Hindlimb muscle (tissue), 1 donor: ENCODE measurements around the gene IP6K3. TPM values are rescaled to one million over a fixed set of nuclear protein-coding genes. Genes with fewer than 3 reads are reported as not detected.

Experiments
- DNase-seq: peaks from one replicate; pipeline ENCODE4 v3.0.0-alpha.2; 2013
- polyA plus RNA-seq: library from polyadenylated mRNA; unstranded; fragments of 120-200 nt; gene quantifications from one replicate; pipeline ENCODE4 v1.2.1, GENCODE V29; 2013; ENCODE audit not compliant: insufficient read length

Gene IP6K3
- polyA plus RNA-seq, 1 donor: 38.8 TPM

DNA sequence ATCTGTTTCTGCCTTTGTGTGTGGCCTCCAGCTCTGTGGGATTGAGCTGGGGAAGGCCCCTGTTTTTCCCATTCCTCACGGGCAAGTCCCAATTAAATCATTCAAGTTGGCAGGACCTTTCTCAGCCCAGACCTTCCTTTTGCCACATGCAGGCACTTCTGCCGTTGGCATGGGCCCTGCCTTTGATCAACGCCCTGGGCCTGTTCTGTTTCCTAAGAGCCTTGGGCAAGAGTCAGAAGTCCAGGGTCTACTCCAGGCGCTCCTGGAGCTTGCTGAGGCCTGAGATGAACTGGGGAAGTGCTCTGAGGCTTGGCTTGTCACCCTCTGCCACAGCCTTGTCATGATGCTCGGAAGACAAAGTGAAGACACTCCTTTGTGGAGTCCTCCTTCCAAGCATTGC is 7.1 kb downstream of the IP6K3 start:
- no peak for DNase-seq

DNA sequence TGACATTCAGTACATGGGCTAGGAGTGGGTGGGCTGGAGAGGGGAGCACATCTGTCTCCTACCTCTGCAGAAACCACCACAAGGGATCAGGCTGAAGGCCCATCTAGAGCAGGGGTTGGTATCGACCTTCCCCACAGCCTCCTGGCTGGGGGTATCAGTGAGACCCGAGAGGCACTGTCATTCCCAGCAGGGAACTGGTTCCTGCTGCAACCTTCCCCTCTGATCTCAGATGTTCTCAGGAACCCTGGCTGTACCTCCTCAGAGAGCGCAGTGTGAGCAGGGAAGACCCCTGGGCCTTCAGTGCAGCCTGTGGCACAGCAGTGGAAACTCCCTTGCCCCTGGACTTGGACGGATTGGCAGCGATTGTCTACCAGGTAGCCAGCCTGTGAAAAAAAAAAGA is 7.8 kb downstream of the IP6K3 start:
- DNase-seq: no peak

DNA sequence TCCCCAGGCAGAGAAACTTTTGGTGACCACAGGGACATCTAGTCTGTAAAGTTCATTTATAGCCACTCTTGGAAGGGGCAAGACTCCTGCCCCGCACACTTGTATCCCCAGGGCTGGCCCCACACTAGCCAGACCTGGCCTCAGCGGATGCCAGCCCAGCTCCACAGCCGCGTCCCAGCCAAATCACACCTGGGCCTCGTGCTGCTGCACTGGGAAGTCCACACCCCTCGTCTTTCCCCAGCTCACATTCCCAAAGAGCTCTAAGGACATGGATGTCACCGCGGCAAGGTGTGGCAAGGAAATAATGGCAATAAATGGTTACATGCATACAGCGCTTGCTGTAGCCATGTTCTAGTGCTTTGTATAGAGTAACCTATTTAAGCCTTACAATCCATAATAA is 8.6 kb downstream of the IP6K3 start:
- no peak for DNase-seq

DNA sequence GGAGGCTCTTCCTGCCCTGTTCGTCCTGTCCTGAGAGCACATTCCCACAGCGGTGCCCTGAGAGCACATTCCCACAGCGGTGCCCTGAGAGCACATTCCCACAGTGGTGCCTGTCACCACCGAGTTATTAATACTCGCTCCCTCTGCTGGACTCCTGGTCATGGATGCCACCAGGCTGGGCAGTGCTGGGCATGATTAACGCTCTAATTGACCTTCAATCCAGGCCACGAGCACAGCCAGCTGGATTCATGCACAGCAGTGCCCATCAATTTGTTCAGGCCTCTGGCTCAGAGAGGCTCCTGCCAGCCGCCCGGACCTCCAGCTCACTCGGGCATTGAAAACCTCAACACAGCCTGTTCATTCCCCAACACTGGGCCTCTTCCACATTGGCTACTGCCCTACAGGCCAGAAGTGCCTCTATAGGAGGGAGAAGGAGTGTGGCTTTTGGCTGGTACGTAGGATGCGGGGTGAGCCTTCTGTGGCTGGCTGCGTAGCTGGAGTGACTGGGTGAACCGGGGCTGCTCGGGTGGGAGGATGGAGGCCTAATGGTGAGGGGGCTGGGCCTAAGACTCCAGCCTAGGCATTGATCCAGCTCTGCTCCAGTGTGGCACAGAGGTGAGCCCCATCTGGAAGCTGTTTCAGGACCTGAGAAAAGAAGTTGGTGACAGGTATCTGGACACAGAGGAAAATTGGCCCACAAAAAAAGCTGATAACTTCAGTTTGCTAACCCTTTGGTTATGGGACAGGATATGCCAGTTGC is 9.3 kb downstream of the IP6K3 start:
- no peak for DNase-seq

DNA sequence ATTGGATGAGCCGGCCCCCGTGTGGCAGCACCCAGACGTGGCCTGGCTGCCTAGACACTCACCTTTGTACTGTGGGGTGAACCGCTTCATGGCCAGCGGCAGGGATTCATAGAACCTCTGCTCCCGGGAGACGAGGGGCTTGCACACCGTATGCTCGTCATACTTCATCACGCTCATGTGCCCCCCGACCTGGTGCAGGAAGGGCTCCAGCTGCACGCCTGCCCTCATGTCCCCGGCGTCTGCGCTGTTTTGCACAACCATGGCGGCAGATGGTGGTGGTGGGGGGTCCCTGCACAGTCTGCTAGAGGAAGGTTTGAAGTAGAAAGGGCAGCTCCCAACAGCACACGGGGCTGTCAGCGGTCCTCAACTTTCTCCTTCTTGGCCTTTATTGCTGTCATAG is 11.5 kb downstream of the IP6K3 start:
- no peak for DNase-seq

DNA sequence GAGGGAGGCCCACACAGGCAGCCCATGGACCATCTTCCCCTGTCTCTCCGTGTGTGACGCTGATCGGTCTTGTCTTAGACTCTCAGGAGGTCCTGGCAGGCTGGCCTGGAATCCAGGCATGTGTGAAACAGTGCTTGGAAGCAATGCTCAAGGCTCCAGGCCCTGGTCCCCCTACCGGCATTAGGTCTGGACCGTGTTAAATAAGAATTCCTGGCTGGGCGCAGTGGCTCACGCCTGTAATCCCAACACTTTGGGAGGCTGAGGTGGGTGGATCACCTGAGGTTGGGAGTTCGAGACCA is 13.0 kb downstream of the IP6K3 start:
- no peak for DNase-seq

DNA sequence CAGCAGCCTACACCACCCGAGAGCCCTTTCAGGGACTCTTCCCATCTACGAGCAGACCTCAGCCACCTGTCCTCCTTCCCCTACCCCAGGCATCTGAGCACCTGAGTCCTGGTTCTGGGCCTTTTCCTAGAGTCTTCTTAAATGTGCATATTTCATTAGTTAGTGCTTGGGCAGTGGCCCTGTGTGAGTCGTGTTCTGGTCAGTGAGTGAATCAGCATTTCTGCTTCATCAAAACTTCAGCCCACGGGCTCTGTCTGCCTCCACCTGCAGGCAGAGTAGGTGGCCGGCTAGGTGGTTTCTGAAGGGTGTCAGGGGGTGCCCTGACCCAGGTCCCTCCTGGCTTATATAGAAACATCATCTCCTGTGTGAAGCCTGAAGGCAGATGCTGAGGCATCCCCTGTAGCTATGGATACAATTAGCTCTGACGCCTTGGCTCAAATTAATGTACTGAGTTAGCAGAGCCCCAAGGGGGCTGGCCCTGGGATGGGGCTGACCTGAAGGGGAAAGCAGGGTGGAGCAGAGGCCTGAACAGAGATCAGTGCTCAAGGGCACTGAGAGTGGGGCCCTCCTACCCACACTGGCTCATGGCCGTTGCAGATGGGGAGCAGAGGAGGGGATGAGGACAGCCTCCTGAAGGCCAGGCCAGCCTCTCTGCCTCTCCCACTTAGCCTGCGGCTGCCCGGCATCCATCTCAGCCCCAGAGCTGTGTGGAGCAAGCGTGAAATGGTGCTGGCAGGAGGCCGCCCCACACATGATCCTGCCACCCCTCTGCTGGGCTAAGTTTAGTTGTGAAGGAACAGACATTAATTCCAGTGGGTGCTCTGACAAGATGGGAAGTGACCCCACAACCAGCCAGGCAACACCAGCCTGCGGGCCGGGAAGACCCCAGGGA is 13.6 kb downstream of the IP6K3 start:
- DNase-seq: no peak

DNA sequence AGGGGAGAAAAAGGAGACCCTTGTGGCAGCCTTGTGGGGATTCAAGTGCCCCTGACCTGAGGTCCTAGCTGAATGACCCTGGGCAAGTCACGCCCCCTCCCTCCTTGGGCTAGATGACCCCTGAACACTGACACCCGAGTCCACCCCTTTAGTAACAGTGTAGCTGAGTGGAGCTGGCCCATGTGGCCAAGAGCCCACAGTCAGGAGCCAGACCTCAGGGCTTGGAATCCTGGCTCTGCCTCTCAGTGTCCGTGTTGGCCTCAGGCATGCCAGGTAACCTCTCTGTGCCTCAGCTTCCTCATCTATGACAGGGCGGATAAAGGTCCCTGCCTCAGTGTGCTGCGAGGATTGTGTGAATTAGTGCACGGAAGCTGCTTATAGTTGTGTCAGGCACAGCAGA is 14.3 kb downstream of the IP6K3 start:
- DNase-seq: no peak

DNA sequence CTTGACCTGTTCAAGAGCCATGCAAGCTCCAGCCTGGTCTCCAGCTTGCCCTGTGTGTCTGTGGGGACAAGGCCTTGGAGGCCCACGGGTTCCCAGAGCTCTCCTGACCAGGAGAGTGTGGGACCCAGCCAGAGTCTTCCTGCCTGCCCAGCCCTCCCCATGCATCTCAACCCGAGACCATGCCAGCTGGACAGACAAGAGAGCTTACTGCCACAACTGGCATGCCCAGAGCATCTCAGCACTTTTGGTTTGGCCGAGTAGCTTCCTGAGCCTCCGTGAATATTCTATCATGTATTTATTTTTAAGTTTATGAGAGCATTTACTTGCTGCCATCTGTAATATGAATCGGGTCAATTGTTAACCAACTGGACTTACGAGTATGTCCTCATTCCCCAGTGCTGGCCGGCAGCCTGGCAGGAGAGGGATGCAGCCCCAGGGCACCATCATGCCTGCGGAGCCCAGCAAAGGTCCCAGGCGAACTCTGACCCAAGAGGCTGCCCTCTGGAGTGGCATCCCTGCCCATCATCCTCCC is 14.9 kb downstream of the IP6K3 start:
- DNase-seq: no peak

DNA sequence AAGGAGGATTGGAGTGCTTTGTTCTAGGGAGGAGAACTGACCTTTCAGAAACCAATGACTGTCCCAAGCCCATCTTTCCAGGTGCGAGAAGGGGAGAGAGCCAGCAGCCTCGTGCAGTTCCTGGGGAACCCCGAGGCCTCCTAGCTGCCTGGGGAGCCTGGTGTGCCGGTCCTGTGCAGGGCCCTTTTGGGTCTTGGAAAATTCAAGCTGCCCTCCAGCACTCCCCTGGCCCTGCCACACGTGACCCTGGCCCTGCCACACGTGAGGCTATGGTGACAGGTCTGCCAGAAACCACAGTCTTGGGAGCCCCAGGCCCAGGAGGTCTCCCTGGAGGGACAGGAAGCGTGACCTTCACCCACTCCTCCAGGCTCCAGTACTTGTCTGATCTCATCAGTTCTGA is 15.7 kb downstream of the IP6K3 start:
- no peak for DNase-seq

DNA sequence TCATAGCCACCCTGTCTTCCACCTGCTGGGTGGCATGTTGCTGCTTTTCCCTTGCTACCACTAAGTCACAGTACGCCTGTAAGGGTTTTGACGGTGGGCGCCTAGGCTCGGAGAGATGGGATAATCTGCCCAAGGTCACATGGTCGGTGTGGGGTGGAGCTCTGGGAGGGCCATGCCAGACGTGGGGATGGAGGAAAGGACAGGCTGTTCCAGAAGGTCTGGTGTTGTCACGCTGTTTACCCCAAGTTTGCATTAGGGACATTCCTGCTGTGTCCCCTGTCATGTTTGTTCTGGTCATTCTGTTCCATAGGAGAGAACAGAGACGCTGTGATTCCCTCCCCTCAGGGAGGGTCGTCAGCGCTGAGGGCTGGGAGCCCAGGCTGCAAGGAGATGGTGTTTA is 16.1 kb downstream of the IP6K3 start:
- no peak for DNase-seq

DNA sequence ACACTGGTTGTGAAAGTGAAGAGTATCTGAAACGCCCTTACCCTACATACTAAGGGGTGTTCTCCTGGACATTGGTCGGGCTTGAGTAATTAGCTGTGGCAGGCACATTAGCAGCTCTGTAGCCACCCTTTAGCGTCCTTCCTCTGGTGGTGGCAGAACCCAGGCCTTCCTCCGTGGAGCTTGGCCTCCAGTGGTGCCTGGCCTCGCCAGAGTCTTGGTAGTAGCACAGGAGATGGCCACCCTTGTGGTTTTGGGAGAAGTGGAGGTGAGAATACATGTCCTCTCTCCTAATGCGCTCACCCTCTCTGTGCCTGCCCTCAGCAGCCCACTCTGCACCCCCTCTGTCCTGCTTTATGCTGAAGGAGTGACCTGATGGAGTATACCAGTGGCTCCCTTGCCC is 17.6 kb downstream of the IP6K3 start:
- DNase-seq: no peak

DNA sequence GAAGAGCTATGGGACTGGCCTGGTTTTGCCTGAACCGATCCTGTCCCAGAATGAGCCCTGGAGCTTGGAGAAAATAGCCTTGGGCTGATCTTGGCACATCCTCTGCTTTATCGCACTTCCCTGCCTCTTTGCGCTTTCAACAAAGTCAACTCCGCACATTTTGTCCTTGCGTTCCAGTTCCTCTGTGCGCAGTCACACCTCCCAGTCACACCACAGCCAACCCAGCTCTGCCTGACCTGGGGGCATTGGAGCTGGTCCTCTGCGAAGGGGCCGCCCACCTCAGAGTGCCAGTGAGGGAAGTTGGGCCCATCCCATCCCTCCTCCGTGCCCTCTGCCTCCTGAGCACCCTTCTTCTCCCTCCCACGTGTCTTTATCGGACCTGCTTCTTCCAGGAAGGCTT is 18.3 kb downstream of the IP6K3 start:
- no peak for DNase-seq

DNA sequence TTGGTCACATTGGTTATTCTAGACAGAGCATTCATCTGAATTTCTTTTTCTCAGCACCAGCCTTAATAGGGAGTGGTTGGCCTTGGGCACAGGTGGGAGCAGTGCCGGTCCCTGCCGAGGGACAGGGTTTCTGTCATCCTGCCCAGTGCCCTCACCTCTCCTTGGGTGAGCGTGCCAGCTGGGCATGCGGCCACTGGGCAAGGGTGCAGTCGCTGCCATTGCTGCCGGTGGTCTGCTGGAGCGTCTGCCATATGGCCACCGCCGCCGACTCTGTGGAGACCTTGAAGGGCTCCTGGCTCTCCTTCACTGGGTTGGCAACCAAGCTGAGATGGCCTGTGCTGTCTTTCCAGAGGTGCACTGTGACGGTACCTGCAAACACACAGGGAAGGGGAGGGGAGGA is 18.8 kb downstream of the IP6K3 start:
- no peak for DNase-seq

DNA sequence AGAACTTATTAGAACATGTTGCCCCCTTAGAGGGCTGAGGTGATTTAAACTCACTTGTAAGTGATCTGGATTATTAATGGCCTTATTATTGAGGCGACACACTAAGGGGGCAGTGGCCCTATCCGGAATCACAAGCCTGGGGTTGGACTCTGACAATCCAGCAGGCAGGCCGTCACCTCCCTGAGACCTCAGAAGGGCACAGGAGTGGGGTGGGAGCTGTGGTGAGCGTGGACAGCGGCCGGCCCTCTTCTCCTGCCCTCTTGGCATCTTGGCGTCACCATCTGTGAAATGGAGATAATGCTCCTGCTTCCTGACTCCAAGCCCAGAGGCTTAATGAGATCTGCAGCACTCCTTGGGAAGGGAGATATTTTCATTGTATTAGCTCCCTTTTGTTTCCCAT is 19.6 kb downstream of the IP6K3 start:
- no peak for DNase-seq

DNA sequence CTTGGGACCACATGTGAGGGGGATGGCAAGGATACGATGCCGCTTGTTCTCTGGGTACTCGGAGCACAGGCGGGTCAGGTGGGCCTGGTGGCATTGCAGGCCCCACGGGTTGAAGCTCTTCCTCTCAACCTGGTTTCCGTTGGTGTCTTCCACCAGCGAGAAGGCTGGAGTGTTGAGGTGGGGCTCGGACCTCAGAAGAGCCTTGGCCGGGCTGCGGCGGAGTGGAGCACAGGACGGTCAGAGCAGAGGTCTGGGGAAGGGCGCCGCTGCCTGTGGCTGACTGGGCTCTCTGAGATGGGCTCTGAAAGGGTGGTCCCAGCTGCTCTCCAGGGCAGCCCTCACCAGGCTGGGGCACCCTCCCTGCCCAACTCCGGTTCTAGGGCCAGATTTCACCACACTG is 20.0 kb downstream of the IP6K3 start:
- DNase-seq: no peak

DNA sequence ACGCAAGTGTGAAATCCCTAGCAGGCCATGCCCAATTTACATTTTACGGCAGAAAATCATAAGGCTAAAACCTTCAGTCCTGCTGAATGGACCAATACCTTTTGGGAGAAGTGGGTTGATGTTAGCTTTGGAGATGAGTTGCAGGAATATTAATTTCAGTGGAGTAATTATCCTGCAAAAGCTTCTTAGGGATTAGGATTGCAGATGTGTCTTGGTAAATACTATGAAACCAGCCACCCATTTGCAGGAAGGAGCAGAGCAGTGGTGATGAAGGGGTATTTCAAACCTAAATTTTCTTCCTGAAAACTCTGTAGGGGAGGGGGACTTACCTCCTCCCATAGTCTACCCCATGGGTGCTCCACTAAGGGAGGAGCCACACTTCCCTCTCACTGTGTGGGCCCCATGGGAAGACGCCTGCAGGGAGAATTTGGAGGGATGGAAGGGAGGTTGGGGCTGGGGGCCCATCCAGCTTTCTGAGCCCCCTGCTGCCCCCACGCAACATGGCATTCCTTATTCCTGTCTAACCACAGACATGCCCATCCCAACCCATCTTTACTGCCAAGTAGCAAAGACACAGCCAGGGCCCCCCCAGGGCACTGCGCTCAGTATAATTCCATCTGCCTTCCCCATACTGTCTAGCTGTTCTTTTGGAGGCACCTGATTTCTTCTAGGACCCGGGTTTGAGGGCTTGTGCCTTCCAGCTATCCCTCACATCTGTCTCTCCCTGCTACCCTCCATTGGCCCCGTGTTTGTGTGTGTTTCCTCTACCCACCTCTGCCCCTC is 20.6 kb downstream of the IP6K3 start:
- DNase-seq: no peak

DNA sequence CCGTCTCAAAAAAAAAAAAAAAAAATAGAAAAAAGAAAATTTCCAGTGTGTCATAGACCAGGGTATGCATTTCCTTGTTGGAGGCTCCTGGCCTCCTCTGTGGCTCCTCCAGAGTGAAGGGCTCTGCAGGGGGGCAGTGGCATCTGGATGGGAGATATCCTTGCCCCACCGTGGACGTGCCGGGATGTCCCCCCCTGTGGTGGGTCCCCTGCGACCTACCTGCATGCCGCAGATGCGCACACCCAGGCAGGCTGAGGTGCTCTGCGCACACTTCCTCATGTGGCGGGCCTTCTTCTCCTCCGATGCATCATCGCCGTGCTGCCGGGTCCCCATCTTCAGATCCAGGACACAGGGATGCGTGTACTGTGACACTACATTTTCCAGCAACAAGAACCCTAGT is 21.5 kb downstream of the IP6K3 start:
- DNase-seq: no peak

DNA sequence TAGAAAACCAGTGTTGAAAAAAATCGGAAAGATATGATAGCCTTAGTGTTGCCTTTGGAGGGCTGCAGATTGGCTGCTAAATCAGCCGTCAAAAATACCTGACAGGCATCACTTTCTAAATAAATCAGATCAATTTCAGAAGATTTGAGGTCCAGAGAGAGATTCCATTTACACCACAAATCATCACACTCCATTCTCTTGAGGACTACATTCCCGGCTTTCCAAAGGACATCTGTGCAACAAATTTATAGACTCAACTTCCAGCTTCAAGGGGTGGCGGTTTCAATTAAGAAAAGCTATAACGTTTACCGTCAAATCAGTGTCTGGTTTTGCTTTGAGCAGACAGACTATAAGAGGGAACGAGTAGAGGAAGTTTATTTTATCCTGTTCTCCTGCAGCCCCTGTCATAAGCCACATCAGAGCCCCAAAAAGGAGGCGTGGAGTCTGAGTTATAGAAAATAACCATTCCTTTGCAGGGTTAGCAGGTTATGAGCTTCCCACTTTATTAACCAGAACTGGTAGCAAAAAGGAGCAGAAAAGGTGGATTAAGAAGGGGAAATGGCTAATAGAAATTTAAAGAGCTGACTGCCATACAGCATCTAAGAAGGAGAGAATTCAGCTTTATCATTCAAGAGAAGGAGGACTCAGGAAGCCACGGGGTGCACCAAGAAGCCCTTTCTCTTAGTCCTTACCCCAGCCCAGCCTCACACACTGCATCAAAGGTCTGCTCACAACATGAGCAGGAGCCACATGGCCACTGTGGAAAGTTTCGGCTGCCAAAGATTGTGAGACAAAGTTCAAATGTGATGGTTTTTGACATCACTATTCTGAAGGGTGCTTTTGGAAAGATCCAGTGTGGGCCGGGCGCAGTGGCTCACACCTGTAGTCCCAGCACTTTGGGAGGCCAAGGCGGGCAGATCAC is 22.3 kb downstream of the IP6K3 start:
- no peak for DNase-seq

DNA sequence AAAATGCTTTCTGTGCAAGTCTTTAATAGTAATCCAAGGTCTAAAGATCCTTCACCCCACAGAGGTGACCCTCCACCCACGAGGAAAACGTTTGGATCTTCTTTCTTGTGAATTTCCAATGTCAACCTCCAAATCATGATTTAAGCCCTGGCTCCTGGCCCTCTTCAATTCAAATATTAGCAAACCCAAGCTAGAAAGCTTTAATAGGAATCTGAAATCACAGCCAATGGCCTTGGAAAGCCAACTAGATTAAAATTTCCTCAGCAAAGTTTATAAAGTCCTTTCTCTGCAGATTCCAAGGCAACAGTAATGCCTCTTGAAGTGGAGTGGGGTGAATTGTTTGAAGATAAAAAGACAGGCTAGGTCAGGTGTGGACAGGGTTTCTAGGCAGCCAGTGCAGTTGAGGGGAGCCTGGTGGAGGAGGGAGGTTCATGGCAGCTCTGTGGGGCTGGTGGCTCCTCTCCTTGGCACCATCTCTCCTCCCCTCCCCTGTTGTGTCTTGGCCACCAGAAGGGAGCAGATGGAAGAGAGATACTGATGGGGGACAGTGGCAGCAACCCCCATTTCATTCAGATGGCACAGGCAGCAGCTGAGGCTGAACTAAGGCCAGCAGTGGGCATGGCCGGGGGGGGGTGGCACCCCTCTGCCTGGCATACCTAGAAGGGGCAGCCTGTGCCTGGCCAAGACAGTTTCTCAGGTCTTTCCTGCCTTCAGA is 23.2 kb downstream of the IP6K3 start:
- no peak for DNase-seq

DNA sequence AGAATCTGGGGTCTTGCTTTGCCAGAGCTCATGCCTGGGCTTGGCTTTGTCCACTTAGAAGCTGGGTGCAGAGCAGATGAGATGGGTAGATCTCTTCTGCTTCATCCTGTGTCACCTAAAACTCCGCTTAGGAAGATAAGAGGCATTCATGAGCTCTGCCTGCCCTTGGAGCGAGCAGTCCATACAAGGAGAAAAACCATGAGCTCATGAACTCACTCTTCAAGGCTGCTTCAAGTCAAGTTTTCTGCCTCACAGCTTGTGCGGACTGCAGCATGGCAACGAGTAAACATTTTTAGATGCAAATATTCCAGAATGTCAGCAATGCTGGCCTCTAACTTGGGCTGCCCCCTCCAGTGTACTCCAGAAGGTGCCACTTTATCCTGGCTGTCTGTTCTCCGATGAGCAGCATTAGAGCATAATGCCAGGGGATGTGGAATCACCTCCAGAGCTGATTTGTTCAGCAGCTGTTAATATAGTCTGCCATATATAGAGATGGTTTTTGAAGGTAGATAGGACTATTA is 24.5 kb downstream of the IP6K3 start:
- DNase-seq: no peak
